TTC549 (cell line): ENCODE results near the gene MYO1D.

ENCODE experiments used
- FAIRE-seq: peaks from 2 replicates; lab custom pipeline; 2012; peaks lifted over from hg19 to GRCh38; lab: Jason Lieb, UNC

MYO1D gene

DNA sequence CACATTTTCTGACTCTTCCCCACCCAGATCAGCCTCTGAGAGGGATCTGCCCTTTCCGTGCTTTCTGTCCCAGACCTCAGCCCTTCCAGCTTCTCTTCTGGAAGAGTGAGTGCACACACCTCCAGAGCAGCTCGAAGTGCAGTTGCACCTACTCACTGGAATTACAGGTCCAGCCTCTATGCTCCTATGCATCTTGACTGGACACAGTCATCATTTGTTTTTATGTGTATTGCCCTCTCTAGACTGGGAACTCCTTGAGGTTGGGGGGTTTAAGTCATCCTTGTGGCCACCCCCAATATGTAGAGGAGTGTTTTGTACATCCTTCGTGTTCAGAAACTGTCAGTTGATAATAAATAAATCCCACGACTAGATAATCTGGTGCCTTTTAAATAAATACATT is 308.2 kb downstream of the MYO1D start:
- no peak for FAIRE-seq

GRCh38 chr17:32567511-32567910 is 309.4 kb downstream of the MYO1D start:
- no peak for FAIRE-seq

DNA sequence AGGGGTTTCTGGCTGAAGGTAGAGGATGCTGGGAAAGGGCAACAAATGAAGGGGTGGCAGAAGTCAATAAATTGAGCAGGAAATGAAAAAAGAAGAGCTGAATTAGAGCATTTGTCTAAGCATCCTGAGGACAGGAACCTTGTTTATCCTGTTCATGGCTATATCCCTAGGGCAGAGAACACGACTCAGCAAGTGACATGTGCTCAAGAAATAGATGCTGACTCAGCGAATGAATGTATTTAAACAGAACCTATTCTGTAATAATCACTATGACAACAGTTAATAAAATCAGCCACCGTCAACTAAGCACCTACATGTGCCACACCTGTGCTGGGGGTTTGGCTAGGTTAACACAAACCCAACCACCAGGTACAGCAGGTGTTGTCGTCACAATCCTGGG is 309.8 kb downstream of the MYO1D start:
- FAIRE-seq: no peak

GRCh38 chr17:32566303-32566702 is 310.6 kb downstream of the MYO1D start:
- FAIRE-seq: no peak

DNA sequence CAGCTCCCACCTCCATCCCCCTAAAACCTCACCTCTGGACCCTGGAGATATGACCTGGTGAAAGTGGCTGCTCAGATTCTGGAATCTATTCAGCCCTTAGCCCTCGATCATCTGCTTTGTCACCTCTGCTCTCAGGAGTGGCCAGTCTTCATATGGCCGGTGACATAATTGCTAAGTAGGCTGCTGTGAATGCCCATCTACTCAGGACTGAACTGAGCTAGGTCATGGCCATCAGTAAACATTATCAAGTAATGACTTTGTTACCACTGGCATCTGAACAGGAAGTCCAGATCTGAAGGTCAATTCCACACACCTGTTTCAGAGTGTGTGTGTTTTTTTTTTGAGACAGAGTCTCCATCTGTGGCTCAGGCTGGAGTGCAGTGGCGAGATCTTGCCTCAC is 311.5 kb downstream of the MYO1D start:
- FAIRE-seq: no peak

GRCh38 chr17:32564325-32564724 is 312.6 kb downstream of the MYO1D start:
- no peak for FAIRE-seq

DNA sequence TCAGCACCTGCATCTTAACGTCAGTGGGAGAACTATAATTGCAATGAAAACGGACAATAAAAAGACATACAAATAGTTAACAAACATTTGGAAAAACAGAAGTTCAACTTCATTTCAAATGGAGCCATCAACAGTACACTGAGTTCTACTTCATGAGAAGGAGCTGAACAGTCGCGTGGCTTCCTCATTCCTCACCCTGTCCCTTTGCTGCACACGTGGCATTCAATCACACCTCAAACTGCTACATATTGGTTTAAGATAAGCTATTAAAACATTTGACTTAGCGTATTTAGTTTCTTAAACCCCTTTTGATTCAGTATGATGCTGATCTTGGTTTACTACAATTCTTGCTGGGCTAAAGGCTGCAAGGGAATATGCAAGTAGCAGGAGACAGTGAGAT is 313.3 kb downstream of the MYO1D start:
- FAIRE-seq: no peak

GRCh38 chr17:32558997-32559650 is 317.8 kb downstream of the MYO1D start:
- FAIRE-seq: no peak

GRCh38 chr17:32558326-32558955 is 318.5 kb downstream of the MYO1D start:
- FAIRE-seq: no peak

DNA sequence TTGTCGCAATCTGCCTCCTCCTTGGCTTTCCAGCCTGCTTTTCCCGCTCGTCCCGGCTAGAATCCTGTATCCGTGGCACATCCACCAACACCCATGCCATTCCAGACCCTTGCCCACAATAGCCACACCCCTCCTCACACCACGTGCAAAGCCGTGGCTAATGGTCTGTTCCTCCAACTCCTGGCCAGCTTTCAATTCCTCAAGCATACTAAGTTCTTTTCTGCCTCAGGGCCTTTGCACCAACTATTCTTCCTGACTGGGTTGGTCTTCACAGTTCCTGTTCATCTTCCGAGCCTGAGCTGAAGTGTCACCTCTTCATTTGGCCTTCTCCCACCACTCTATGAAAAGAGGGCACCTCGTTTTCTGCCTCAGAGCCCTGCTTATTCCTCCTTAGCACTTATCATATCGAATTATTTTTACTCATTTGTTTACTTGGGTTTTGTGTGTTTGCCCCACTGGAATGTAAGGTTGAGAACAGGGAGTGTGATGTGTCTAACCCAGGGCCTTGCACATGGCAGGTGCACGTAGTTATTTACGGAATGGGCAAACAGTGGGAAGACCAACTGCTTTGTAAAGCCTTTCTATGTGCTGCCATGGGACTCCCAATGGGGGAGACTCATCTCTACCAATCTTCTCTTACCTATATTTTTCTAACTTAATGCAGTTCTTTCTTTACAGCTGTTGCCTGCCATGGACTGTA is 321.2 kb downstream of the MYO1D start:
- no peak for FAIRE-seq

DNA sequence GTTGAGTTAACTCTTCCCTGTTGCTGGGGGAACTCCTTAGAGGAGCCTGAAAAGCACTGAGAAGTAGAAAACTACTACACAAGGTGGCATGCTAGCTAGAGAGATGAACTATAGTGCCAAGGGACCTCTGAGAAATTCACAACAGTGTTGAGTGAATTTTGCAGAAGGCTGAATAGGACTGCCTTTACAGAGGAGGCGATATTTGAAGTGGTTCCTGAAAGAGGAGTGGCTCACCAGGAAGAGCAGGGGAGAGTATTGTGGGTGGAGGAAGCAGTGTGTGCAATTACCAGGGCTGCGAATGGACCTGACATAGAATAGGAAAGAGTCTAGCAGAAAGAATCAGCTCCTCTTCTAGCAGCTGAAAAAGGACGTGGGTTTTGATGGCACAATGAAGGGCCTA is 323.8 kb downstream of the MYO1D start:
- no peak for FAIRE-seq

DNA sequence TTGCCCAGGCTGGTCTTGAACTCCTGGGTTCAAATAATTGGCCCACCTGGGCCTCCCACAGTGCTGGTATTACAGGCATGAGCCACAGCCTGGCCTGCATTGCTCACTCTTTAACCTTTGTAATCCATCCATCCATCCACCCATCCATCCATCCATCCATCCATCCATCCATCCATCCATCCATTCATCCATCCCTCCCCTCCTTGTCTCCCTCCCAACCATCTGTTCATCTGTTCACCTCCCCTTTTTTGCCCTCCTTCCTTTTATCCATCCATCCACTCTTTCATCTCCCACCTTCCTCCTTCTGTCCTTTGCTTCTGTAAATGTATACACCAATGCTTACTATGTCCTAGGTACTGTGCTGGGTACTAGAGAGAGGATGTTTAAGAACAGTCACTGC is 324.6 kb downstream of the MYO1D start:
- FAIRE-seq: no peak

GRCh38 chr17:32551186-32551955 is 325.6 kb downstream of the MYO1D start:
- FAIRE-seq: no peak

- FAIRE-seq: no peak
Observed at GRCh38 chr17:32549559-32549958, 327.4 kb downstream of the MYO1D start.

DNA sequence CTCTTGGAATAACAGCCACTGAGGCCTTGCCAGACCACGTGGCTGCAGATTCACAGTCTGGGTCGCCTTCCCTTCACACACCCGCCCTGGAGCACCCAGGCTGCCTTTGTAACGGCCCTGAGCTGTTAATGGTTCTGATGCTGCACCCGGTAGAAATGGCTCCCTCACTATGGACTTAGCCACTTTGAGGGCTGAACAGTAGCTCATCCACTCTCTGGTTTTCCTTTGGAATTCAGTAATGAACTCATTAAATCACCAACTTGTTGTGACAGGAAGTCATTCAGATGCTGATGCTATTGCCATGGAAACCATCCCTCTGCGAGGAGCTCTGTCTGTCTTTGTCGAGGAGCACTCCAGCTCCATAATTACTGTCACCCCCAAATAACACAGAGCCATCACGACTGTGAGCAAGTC is 330.9 kb downstream of the MYO1D start:
- no peak for FAIRE-seq

DNA sequence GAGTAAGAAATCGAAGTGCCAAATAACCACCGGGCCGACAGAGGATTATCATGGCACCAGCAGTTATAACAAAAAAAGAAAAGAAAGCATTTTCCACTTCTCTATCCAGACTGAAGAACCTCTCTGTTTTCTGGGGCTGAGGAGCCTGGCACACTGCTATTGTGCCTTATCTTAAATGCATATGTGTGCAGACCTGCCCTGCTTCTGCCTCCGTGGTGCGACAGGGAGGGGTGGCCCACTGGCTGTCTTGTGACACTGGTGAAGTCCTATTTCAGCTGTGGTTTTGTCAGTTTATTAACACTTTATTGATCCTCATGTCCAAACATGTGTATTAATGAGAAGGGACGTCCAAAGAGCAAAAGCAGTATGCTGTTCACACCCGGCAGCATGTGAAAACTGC is 334.7 kb downstream of the MYO1D start:
- no peak for FAIRE-seq

GRCh38 chr17:32541640-32542039 is 335.3 kb downstream of the MYO1D start:
- no peak for FAIRE-seq

GRCh38 chr17:32536736-32537643 is 339.9 kb downstream of the MYO1D start:
- no peak for FAIRE-seq

DNA sequence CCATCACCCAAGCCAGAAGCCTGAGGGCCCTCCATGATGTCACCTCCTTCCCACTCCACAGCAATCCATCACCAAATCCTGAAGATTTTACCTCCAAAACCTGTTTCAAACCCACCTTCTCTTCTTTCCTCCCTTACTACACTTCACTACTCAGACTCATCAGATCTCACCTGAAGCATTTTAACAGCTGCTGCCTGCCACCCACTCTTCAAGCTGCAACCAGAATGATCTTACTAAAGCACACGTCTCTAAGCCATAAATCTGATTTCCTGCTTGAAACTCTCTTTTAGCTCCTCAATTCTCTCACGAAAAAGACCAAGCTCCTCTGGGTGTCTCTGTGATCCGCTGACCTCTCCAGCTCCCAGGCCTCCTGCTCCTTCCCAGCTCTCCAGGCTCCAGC is 343.6 kb downstream of the MYO1D start:
- FAIRE-seq: no peak

- FAIRE-seq: no peak
Observed at GRCh38 chr17:32529604-32530003, 347.3 kb downstream of the MYO1D start.

- no peak for FAIRE-seq
Observed at GRCh38 chr17:32528825-32529224, 348.1 kb downstream of the MYO1D start.

DNA sequence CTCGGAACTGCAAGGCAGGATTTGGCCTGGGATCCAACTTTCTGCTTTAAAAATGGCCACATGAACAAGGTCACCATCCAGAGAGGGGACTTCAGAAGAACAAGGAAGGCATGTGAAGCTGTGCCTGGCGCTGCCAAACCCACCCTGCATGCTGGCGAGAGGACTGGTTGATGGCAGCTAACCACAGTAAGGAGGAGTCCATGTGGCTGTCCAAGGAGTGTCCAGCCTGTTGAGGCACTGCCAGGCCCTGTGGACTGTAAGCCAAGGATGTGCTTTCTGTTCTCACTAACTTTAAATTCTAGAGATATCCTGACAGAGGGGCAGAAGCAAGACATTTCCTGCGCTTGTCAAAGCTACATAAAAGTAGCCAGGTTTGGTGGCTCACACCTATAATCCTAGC is 349.8 kb downstream of the MYO1D start:
- FAIRE-seq: no peak
